Measurements from ENCODE around the gene TPRX2. TPM values are rescaled to one million over a fixed set of nuclear protein-coding genes. Genes with fewer than 3 reads are reported as not detected.

The TPRX2 gene
- total RNA-seq, 2 donors from 2014 or later, result not detected

GRCh38 chr19:47891923-47892666, 33.1 kb downstream of the TPRX2 start:
- Histone ChIP-seq H3K27ac (no peak overlapping the region), H3K36me3 (no peaks in the 10 kb centered on the region), H3K9me3 (peaks cover 4% of the 10 kb centered on the region), H3K4me3 (no peak overlapping the region), H3K27me3 (replicated peaks; ENCODE audit: insufficient read depth) (no peaks in the 10 kb centered on the region), H3K4me1 (ENCODE audit: control insufficient read depth in 1 of 2, low read depth in 2 of 2) (no peaks in the 10 kb centered on the region)
- no peak for TF ChIP-seq CTCF (IDR thresholded peaks at IDR 0.05)
- DNase-seq (ENCODE audit: low spot score) (no peak), ATAC-seq (ENCODE audit: insufficient number of reproducible peaks, low FRiP score, low read depth) (no peak)

GRCh38 chr19:47895165-47895782, 36.2 kb downstream of the TPRX2 start:
- H3K4me3 ChIP-seq, result no peak overlapping the region
- no peak for TF ChIP-seq CTCF (IDR thresholded peaks at IDR 0.05)
- peaks cover 4% of the 10 kb centered on the region for H3K9me3 ChIP-seq
- no peak overlapping the region for H3K27ac ChIP-seq
- DNase-seq (ENCODE audit: low spot score) (no peak), ATAC-seq (ENCODE audit: insufficient number of reproducible peaks, low FRiP score, low read depth) (no peak)
- H3K4me1 ChIP-seq (ENCODE audit: control insufficient read depth in 1 of 2, low read depth in 2 of 2), result no peaks in the 10 kb centered on the region
- no peaks in the 10 kb centered on the region for H3K36me3 ChIP-seq
- no peaks in the 10 kb centered on the region for H3K27me3 ChIP-seq (replicated peaks; ENCODE audit: insufficient read depth)

- H3K9me3 ChIP-seq, result peaks cover 4% of the 10 kb centered on the region
- H3K36me3 ChIP-seq, result no peaks in the 10 kb centered on the region
- no peaks in the 10 kb centered on the region for H3K4me1 ChIP-seq (ENCODE audit: control insufficient read depth in 1 of 2, low read depth in 2 of 2)
- no peak for ATAC-seq (ENCODE audit: insufficient number of reproducible peaks, low FRiP score, low read depth)
- no peak overlapping the region for H3K4me3 ChIP-seq
- no peaks in the 10 kb centered on the region for H3K27me3 ChIP-seq (replicated peaks; ENCODE audit: insufficient read depth)
- H3K27ac ChIP-seq, result no peak overlapping the region
- no peak for DNase-seq (ENCODE audit: low spot score)
- TF ChIP-seq CTCF (IDR thresholded peaks at IDR 0.05), result no peak
Observed at GRCh38 chr19:47896019-47896418, 37.0 kb downstream of the TPRX2 start.

- ATAC-seq (ENCODE audit: insufficient number of reproducible peaks, low FRiP score, low read depth) (no peak), DNase-seq (ENCODE audit: low spot score) (no peak)
- H3K27ac ChIP-seq, result no peak overlapping the region
- H3K4me1 ChIP-seq (ENCODE audit: control insufficient read depth in 1 of 2, low read depth in 2 of 2), result no peaks in the 10 kb centered on the region
- H3K9me3 ChIP-seq, result peaks cover 4% of the 10 kb centered on the region
- H3K4me3 ChIP-seq, result no peak overlapping the region
- H3K27me3 ChIP-seq (replicated peaks; ENCODE audit: insufficient read depth), result no peaks in the 10 kb centered on the region
- H3K36me3 ChIP-seq, result no peaks in the 10 kb centered on the region
- TF ChIP-seq CTCF (IDR thresholded peaks at IDR 0.05), result no peak
Observed at GRCh38 chr19:47896773-47897172, 37.7 kb downstream of the TPRX2 start.

- H3K9me3 ChIP-seq, result peaks cover 4% of the 10 kb centered on the region
- H3K36me3 ChIP-seq, result no peaks in the 10 kb centered on the region
- no peak overlapping the region for H3K27ac ChIP-seq
- no peak for ATAC-seq (ENCODE audit: insufficient number of reproducible peaks, low FRiP score, low read depth)
- TF ChIP-seq CTCF (IDR thresholded peaks at IDR 0.05), result no peak
- no peak for DNase-seq (ENCODE audit: low spot score)
- no peaks in the 10 kb centered on the region for H3K4me1 ChIP-seq (ENCODE audit: control insufficient read depth in 1 of 2, low read depth in 2 of 2)
- H3K4me3 ChIP-seq, result no peak overlapping the region
- no peaks in the 10 kb centered on the region for H3K27me3 ChIP-seq (replicated peaks; ENCODE audit: insufficient read depth)
Observed at GRCh38 chr19:47897861-47898260, 38.8 kb downstream of the TPRX2 start.

Measured in thoracic aorta (tissue), 2 donors.